Activated CD8-positive, alpha-beta memory T cell treated with anti-CD3 and anti-CD28 coated beads for 4 hours (primary cell): ENCODE results near the gene RAB28.
A peak's percentile ranks its signal among the peaks of the same experiment; 100 is the strongest.

Source experiments
- DNase-seq, 2 donors: peaks; one replicate each; pipeline ENCODE4 v3.0.0-alpha.2; 2020; ENCODE audit warnings: low read depth in 2 of 2

Gene RAB28

GRCh38 chr4:13484122-13484748, at the start of gene RAB28:
TSS of gene RAB28 (minus strand) at chr4:13484340.
- DNase-seq, result peak; percentile 83 to 85

- DNase-seq, result no peak
Observed at GRCh38 chr4:13531625-13531998, 47.5 kb upstream of the RAB28 start.

GRCh38 chr4:13530823-13531624, 46.9 kb upstream of the RAB28 start:
- no peak for DNase-seq

GRCh38 chr4:13529128-13529919, 45.2 kb upstream of the RAB28 start:
- DNase-seq, result no peak

GRCh38 chr4:13528821-13529127, 44.6 kb upstream of the RAB28 start:
- DNase-seq, result no peak

GRCh38 chr4:13527981-13528820, 44.1 kb upstream of the RAB28 start:
- no peak for DNase-seq

- no peak for DNase-seq
Observed at GRCh38 chr4:13527192-13527980, 43.2 kb upstream of the RAB28 start.

- no peak for DNase-seq
Observed at GRCh38 chr4:13526658-13527057, 42.5 kb upstream of the RAB28 start.

- no peak for DNase-seq
Observed at GRCh38 chr4:13525606-13526281, 41.6 kb upstream of the RAB28 start.

- no peak for DNase-seq
Observed at GRCh38 chr4:13524504-13525243, 40.5 kb upstream of the RAB28 start.

GRCh38 chr4:13523591-13524503, 39.7 kb upstream of the RAB28 start:
- no peak for DNase-seq

- DNase-seq, result no peak
Observed at GRCh38 chr4:13523105-13523477, 39.0 kb upstream of the RAB28 start.

GRCh38 chr4:13522282-13523104, 38.4 kb upstream of the RAB28 start:
- no peak for DNase-seq

- no peak for DNase-seq
Observed at GRCh38 chr4:13521047-13521446, 36.9 kb upstream of the RAB28 start.

GRCh38 chr4:13516315-13516860, 32.2 kb upstream of the RAB28 start:
- DNase-seq, result no peak

- DNase-seq, result no peak
Observed at GRCh38 chr4:13515268-13515667, 31.1 kb upstream of the RAB28 start.

GRCh38 chr4:13514722-13515121, 30.6 kb upstream of the RAB28 start:
- DNase-seq, result no peak

GRCh38 chr4:13511101-13511500, 27.0 kb upstream of the RAB28 start:
- no peak for DNase-seq
